T-helper 1 cell treated with Interleukin-12 subunit alpha and Interleukin-12 subunit beta and Interleukin-4 antibody, amounts not matched to agents 30 μg/mL and 1 μg/mL, for 36 hours (primary cell): Measurements from ENCODE around the gene GNAQ.

Experiments
- H3K27ac Mint-ChIP-seq: one replicate; pipeline ENCODE4 v1.8.0; 2021; ENCODE audit warnings: mild to moderate bottlenecking, mixed read lengths
- H3K27me3 Mint-ChIP-seq: one replicate; pipeline ENCODE4 v1.8.0; 2021; ENCODE audit warnings: low read depth, mixed read lengths
- H3K36me3 Mint-ChIP-seq: one replicate; pipeline ENCODE4 v1.8.0; 2021; ENCODE audit warnings: low read depth, mixed read lengths
- H3K4me1 Mint-ChIP-seq: one replicate; pipeline ENCODE4 v1.8.0; 2021; ENCODE audit warnings: low read depth, mixed read lengths
- H3K4me3 Mint-ChIP-seq: one replicate; pipeline ENCODE4 v1.8.0; 2021; ENCODE audit warnings: mild to moderate bottlenecking, moderate library complexity, mixed read lengths
- H3K9me3 Mint-ChIP-seq: one replicate; pipeline ENCODE4 v1.8.0; 2021; ENCODE audit warnings: mixed read lengths

The GNAQ gene

DNA sequence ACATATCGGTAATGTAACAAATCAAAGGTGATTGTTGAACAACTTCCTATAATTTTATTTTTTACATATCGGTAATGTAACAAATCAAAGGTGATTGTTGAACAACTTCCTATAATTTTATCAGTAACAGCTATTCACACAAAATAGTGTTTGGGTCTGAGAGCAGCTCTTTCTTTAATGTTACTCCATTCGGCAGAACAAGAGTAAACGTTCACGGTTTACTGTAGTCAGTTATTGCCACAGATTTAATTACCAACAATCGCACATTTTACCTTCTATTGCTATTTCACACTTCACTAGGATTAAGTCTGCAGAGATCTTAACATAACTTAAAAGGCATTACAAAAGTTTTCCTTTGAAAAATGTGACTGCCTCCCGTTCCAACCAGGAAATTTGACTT lies 6.4 kb downstream of the GNAQ start:
- Mint-ChIP-seq H3K27me3 (no peaks in the 10 kb centered on the region), H3K9me3 (no peaks in the 10 kb centered on the region), H3K4me3 (no peak overlapping the region), H3K27ac (no peak overlapping the region), H3K4me1 (peaks cover 54% of the 10 kb centered on the region), H3K36me3 (peaks cover 6% of the 10 kb centered on the region)

GRCh38 chr9:78023003-78023741 lies 8.4 kb downstream of the GNAQ start:
- Mint-ChIP-seq H3K27me3 (no peaks in the 10 kb centered on the region), H3K27ac (no peak overlapping the region), H3K4me1 (peaks cover 40% of the 10 kb centered on the region), H3K36me3 (peaks cover 6% of the 10 kb centered on the region), H3K4me3 (no peak overlapping the region), H3K9me3 (no peaks in the 10 kb centered on the region)

GRCh38 chr9:78021697-78022096 lies 9.9 kb downstream of the GNAQ start:
- Mint-ChIP-seq H3K9me3 (no peaks in the 10 kb centered on the region), H3K36me3 (peaks cover 6% of the 10 kb centered on the region), H3K27me3 (no peaks in the 10 kb centered on the region), H3K27ac (no peak overlapping the region), H3K4me1 (peaks cover 46% of the 10 kb centered on the region), H3K4me3 (no peak overlapping the region)

DNA sequence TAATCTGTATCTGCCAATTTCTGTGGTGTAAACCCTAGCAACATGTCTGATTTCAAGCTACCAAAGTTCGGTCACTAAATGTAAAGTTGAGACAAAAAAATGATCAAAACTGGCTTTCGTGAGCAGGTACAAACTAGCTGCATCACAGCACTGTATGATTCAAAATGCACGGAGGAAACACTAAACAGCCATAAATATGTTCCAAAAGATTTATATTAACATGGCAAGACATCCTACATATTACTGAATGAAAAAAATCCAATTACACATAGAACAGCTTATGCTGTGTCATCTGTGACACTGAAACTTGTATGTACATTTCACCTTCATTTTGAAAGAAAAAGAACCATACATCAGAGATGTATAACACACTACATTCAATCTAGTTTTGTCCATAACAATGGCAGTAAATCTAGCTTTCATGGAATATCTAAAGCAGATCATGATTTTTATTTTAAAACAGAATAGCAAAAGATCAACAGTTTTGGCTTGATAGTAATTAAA lies 14.4 kb downstream of the GNAQ start:
- H3K4me1 Mint-ChIP-seq: peaks cover 36% of the 10 kb centered on the region
- no peak overlapping the region for H3K27ac Mint-ChIP-seq
- peaks cover 4% of the 10 kb centered on the region for H3K36me3 Mint-ChIP-seq
- H3K9me3 Mint-ChIP-seq: no peaks in the 10 kb centered on the region
- no peaks in the 10 kb centered on the region for H3K27me3 Mint-ChIP-seq
- H3K4me3 Mint-ChIP-seq: no peak overlapping the region

- Mint-ChIP-seq H3K36me3 (peaks cover 9% of the 10 kb centered on the region), H3K4me3 (no peak overlapping the region), H3K9me3 (no peaks in the 10 kb centered on the region), H3K27ac (no peak overlapping the region), H3K27me3 (no peaks in the 10 kb centered on the region), H3K4me1 (peaks cover 34% of the 10 kb centered on the region)
Measured at GRCh38 chr9:78015241-78015640, 16.4 kb downstream of the GNAQ start.

DNA sequence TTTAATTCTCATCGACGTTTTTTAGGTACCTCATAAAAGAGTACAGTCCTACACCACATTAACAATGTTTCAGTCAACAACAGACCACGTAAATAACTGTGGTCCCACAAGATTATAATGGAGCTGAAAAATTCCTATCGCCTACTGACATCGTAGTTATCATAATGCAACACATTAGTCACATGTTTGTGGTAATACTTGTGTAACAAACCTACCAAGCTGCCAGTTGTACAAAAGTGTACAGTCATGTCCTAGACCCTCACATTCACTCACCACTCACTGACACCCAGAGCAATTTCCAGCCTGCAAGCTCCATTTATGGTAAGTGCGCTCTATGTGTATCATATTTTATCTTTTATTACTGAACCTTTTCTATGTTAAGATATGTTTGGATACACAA lies 16.8 kb downstream of the GNAQ start:
- peaks cover 9% of the 10 kb centered on the region for H3K36me3 Mint-ChIP-seq
- no peak overlapping the region for H3K4me3 Mint-ChIP-seq
- H3K4me1 Mint-ChIP-seq: peaks cover 34% of the 10 kb centered on the region
- H3K27me3 Mint-ChIP-seq: no peaks in the 10 kb centered on the region
- no peak overlapping the region for H3K27ac Mint-ChIP-seq
- H3K9me3 Mint-ChIP-seq: no peaks in the 10 kb centered on the region

DNA sequence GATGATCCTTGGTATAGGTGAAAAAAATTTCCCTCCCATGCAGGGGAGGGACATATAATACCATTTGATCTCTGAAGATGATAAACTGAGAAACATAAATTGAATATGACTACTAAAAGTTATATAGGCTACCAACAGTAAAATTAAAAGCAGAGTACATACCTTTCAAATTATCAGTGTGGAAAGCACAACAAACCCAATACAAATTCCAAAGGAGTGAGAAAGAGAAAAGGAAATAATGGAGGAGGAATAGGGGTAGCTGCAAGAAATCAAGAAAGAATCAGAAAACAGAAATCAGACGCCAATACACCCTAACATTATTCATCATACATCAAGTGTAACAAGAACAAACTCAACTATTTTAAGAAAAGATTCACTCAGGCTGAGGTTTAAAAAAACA lies 17.7 kb downstream of the GNAQ start:
- H3K9me3 Mint-ChIP-seq: no peaks in the 10 kb centered on the region
- H3K36me3 Mint-ChIP-seq: peaks cover 9% of the 10 kb centered on the region
- H3K4me1 Mint-ChIP-seq: peaks cover 39% of the 10 kb centered on the region
- no peak overlapping the region for H3K27ac Mint-ChIP-seq
- no peaks in the 10 kb centered on the region for H3K27me3 Mint-ChIP-seq
- H3K4me3 Mint-ChIP-seq: no peak overlapping the region

GRCh38 chr9:78011049-78011448 lies 20.6 kb downstream of the GNAQ start:
- Mint-ChIP-seq H3K27me3 (no peaks in the 10 kb centered on the region), H3K27ac (no peak overlapping the region), H3K36me3 (peaks cover 12% of the 10 kb centered on the region), H3K9me3 (no peaks in the 10 kb centered on the region), H3K4me1 (peaks cover 40% of the 10 kb centered on the region), H3K4me3 (no peak overlapping the region)

GRCh38 chr9:78010445-78010844 lies 21.2 kb downstream of the GNAQ start:
- H3K36me3 Mint-ChIP-seq: peaks cover 14% of the 10 kb centered on the region
- no peaks in the 10 kb centered on the region for H3K9me3 Mint-ChIP-seq
- H3K4me1 Mint-ChIP-seq: peaks cover 42% of the 10 kb centered on the region
- peak overlapping the region; percentile 41 for H3K4me3 Mint-ChIP-seq
- H3K27ac Mint-ChIP-seq: peak overlapping the region; percentile 43
- no peaks in the 10 kb centered on the region for H3K27me3 Mint-ChIP-seq

DNA sequence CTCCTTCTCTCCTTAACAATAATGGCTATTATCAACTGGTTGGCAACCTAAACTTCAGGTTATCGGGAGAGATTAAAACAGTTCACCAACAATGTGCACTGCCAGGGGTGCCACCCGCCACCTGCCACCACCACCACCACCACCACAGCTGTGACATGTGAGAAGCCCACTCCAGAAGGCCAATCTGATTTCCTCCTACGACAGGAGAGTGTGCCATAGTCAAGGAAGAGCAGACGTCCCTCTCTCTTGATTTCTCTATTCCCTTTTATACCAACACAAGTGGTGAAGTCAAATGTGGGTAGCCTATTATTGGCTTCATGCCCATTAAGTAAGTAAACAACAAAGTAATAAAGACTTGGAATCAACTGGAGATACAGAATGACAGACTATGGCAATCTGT lies 22.4 kb downstream of the GNAQ start:
- Mint-ChIP-seq H3K27me3 (no peaks in the 10 kb centered on the region), H3K4me1 (peaks cover 46% of the 10 kb centered on the region), H3K27ac (no peak overlapping the region), H3K9me3 (no peaks in the 10 kb centered on the region), H3K4me3 (no peak overlapping the region), H3K36me3 (peaks cover 16% of the 10 kb centered on the region)

DNA sequence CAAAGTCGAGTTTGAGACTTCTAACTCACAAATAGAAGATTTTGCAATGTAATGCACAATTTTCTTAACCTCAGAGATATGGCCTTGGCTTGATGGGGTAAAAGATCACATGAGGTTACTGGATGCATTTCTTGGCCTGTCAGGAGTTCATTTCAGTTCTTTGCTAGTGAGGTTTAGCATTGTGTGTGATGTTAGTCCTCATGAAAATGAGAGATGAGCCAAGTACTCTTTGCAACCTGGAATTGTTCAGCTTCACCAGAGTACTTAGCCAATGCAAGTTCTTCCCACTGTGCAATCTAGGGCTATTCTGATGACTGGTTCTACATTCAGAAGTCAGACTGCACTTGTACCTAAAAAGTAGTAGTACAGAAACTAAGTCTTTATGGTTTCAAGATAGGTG lies 24.9 kb downstream of the GNAQ start:
- no peaks in the 10 kb centered on the region for H3K9me3 Mint-ChIP-seq
- H3K4me1 Mint-ChIP-seq: peaks cover 45% of the 10 kb centered on the region

DNA sequence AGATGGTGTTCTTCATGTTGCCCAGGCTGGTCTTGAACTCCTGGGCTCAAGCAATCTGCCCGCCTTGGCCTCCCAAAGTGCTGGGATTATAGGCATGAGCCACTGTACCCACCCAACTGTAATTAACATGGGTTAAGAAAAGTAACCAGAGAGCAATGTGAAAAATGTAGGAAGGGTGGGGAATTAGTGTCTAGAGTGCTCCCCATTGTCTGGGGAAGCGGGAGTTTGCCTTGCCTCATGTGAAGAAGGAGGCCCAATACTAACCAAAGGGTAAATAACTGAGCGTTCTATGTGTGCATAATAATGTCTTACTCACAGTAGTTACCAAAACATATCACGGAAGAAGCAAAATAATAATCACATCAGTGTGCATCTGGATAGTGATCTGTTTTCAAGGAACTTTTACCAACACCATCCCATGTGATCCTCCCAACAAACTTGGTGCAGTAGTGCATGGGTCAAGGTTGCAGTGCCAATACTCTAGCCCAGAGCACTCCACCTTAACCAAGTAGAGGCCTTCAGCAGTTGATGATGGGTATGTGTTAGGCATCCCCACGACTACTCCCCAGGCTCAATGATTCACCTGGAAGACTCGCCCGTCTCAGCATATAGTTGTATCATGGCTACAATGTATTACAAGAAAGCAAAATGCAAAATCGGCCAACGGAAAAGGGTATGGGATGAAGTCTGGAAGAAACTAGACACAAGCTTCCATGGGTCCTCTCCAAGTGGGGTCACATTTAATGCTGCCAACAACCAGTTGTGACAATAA lies 26.2 kb downstream of the GNAQ start:
- Mint-ChIP-seq H3K27me3 (no peaks in the 10 kb centered on the region), H3K27ac (no peak overlapping the region), H3K4me3 (no peak overlapping the region), H3K9me3 (no peaks in the 10 kb centered on the region), H3K36me3 (peaks cover 9% of the 10 kb centered on the region), H3K4me1 (peaks cover 32% of the 10 kb centered on the region)

More for the DNA sequence above, 24.9 kb downstream of the GNAQ start:
- Mint-ChIP-seq H3K27me3 (no peaks in the 10 kb centered on the region), H3K4me3 (no peak overlapping the region), H3K27ac (no peak overlapping the region), H3K36me3 (peaks cover 14% of the 10 kb centered on the region)

- Mint-ChIP-seq H3K4me1 (peaks cover 24% of the 10 kb centered on the region), H3K9me3 (no peaks in the 10 kb centered on the region), H3K27me3 (no peaks in the 10 kb centered on the region), H3K27ac (no peak overlapping the region), H3K4me3 (no peak overlapping the region), H3K36me3 (peaks cover 9% of the 10 kb centered on the region)
Measured at GRCh38 chr9:78004478-78005229, 27.0 kb downstream of the GNAQ start.

DNA sequence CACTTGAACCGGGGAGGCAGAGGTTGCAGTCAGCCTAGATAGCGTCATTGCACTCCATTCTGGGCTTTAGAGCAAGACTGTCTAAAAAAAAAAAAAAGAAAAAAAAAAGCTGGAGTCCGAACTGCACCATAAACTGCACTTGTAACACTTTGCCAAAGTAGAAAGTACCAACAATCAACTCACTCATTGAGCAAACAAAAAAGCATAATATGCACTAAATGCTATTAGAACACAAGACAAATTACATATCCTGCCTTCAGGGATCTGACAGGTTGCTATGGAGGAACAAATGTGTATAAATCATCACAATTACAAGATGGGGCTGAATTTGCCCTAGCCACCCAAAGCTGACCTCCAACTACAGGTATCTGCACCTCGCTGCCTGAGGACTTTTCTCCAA lies 27.9 kb downstream of the GNAQ start:
- peaks cover 24% of the 10 kb centered on the region for H3K4me1 Mint-ChIP-seq
- no peak overlapping the region for H3K4me3 Mint-ChIP-seq
- peaks cover 13% of the 10 kb centered on the region for H3K36me3 Mint-ChIP-seq
- H3K27ac Mint-ChIP-seq: no peak overlapping the region
- H3K27me3 Mint-ChIP-seq: no peaks in the 10 kb centered on the region
- no peaks in the 10 kb centered on the region for H3K9me3 Mint-ChIP-seq
